GM19328 (cell line): ENCODE data around the gene POFUT1.

Experiments used
- ATAC-seq: cut with Tn5 transposase; IDR thresholded peaks from one replicate; pipeline ENCODE4 v1.9.1; 2021; ENCODE audit warnings: mild to moderate bottlenecking, moderate library complexity; ENCODE audit not compliant: unreplicated experiment

POFUT1 gene

DNA sequence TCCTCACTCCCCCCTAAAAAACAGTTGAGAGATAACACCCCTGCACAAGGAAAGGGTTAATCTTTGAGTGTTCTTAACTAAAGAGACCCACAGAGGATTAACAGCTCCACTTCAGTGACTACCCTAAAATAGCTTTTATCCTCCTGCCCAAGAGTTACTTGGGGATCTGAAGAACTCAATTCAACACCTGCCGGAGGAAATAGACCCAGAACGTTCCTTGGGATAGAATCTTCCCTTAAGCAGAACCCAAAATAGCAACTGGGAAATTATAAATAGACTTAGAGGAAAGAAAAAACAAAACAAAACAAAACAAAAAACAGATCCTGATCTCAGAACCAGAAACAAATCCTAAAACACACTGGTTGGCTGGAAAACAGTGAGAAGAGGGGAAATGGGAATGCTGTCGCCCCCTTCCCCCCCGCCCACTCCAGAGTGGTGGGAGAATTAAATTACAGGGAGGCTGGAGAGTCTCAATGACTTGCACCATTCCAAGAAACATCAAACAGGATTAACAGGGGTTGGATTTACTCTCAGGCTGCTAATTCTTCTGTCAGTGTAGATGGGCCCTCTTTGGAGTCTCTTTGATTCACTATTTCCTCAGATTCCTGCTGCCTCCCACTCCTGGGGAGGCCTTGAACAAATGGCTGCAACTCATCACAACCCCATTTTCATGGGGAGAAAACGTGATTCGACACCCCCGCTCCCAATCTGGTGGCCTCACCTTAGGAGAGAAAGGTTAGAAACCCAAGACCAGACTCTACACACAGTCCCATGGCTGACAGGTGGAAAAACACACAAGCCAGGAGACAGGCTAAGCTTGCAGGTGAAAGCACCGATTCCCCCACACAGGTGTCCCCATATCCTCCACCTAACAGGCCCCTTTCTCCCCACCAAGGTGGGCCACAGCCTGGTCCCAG is 1.6 kb upstream of the POFUT1 start:
- no peak for ATAC-seq

GRCh38 chr20:32206760-32207625 is 687 bp upstream of the POFUT1 start:
- ATAC-seq, result peak; percentile 3

GRCh38 chr20:32208499-32209154 is 947 bp downstream of the POFUT1 start:
- no peak for ATAC-seq

- ATAC-seq, result no peak
Observed at GRCh38 chr20:32209850-32210605, 2.3 kb downstream of the POFUT1 start.

DNA sequence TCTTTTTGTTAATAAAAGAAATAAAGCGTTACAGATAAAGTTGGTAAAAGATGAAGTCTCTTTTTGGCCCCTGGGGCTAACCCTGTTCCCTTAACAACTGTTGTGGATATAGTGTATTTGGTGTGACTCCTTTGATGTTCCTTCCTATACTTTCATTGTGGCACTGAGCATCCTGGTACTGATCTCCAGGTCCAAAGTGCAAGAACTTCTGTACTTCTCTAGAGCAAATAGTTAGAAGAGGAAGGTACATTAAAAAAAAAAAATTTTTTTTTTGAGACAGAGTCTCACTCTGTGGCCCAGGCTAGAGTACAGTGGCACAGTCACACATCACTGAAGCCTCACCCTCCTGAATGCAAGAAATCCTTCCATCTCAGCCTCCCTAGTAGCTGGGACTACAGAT is 6.2 kb downstream of the POFUT1 start:
- ATAC-seq, result no peak

DNA sequence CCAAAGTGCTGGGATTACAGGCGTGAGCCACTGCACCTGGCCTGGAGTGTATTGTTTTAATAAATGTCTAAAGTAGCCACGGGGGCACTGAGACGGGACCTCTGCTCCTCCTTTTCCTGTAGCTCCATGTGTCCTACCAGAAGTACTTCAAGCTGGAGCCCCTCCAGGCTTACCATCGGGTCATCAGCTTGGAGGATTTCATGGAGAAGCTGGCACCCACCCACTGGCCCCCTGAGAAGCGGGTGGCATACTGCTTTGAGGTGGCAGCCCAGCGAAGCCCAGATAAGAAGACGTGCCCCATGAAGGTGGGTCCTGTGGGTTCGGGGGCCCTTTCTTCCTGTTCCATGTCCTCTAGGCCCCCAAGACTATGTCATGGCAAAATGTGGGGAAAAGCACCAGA is 7.5 kb downstream of the POFUT1 start:
- ATAC-seq, result no peak

DNA sequence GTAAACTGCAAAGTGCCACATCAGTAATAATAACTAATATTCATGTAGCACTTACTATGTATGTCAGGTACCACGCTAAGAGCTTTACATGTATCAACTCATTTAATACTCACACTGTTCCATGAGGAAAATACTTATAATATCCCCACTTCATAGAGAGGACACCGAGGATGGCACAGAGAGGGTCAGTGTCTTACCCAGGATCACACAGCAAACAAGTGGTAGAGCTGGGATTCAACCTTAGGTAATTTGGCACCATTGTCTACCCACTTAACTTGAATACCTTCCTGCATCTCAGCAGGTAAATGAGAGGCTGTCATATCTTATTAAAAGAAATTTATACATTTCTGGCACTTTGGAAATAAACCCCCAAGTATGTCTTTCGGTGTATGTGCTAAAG is 8.0 kb downstream of the POFUT1 start:
- ATAC-seq, result no peak

DNA sequence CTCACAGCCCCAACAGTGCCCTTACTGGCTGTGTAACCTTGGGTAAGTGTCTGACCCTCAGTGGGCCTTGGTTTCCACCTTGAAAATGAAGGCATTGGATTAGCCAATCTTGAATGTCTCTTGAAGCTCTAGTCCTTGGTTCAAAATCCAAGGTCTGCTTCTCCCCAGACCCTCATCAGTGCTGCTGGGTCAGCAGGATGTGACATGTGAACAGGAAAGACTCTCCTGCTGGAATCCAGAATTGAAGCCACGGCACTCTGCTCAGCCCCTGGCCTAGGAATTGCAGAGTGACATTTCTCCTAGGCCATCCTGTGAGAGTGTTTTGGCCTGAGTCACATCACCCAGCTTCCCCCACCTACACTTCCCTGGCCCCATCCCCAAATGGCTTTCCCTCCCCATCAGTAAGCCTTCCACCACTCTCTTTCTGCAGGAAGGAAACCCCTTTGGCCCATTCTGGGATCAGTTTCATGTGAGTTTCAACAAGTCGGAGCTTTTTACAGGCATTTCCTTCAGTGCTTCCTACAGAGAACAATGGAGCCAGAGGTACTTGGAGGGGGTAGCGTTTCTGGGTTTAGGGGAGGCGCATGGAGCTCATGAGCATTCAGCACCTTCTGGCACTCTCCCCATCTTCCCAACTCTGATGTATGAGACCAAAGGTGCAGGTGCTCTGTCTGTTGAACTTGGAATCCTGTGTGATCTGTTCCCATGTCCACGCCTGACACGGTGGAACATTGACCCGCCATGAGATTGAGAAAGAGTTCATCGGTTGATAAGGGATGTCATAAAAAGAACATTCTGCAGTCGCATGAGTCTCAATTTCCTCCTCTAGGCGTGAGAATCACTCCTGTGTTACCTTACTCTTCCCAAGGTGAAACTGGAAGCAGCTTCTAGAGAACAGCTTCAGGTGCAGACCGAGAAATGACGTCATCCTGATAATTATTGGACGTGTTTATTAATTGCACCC is 8.8 kb downstream of the POFUT1 start:
- ATAC-seq, result no peak

- no peak for ATAC-seq
Observed at GRCh38 chr20:32218156-32218900, 10.6 kb downstream of the POFUT1 start.

GRCh38 chr20:32224463-32224862 is 16.8 kb downstream of the POFUT1 start:
- no peak for ATAC-seq

DNA sequence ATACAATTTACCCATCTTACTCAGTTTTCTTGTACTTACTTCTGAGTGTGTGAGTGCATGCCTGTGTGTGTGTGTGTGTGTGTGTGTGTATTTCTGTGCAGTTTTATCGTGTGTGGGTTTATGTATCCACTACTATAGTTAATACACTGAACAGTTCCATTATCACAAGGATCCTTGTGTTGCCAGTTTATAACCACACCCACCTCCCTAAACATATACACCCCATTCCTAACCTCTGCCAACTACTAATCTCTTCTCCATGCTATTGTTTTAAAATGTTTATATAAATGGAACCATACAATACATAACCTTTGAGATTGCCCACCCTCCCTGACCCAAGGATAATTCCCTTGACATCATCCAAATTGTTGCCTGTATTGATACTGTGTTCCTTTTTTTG is 18.7 kb downstream of the POFUT1 start:
- ATAC-seq, result no peak

DNA sequence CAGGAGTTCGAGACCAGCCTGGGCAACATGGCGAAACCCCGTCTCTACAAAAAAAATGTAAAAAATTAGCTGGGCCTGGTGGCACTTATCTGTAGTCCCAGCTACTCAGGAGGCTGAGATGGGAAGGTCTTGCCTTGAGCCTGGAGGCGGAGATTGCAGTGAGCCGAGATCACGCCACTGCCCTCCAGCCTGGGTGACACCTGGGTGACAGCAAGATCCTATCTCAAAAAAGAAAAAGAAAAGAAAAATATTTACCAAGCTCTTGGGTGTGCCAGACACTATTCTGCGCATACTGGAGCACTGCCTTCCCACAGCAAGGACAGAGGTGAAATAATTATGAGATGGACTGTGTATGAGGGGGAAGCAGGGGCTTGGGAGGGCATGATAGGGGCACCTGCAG is 19.6 kb downstream of the POFUT1 start:
- no peak for ATAC-seq

GRCh38 chr20:32227744-32228688 is 20.3 kb downstream of the POFUT1 start:
- no peak for ATAC-seq

DNA sequence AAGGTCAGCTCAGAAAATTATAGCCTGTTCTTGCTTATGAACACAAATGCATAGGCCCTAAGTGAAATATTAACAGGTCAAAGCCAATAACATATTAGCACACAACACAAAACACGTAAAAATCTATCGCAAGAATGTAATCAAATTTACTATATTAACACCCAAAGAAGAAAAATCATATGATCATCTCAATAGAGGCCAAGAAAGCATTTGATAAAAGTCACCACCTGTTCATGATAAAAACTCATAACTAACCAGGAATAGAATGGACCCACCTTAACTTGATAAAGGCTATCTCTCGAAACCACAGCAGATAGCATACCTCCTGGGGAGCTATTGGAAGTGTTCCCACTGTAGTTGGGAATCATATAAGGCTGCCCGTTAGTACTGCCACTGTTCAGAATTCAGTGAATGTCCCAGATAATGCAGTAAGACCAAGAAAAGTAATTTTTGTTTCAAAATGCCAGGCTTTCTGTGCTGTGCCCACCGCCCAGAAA is 21.6 kb downstream of the POFUT1 start:
- no peak for ATAC-seq

DNA sequence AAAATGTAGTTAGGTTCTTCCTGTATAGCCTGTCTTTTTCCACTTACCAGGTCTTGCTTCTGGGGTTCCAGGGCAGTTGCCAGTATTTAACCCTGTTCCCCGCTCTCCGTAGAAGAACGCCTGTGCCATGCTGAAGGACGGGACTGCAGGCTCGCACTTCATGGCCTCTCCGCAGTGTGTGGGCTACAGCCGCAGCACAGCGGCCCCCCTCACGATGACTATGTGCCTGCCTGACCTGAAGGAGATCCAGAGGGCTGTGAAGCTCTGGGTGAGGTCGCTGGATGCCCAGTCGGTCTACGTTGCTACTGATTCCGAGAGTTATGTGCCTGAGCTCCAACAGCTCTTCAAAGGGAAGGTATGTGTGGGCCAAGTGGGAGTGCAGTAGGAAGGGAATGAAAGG is 23.0 kb downstream of the POFUT1 start:
- no peak for ATAC-seq

DNA sequence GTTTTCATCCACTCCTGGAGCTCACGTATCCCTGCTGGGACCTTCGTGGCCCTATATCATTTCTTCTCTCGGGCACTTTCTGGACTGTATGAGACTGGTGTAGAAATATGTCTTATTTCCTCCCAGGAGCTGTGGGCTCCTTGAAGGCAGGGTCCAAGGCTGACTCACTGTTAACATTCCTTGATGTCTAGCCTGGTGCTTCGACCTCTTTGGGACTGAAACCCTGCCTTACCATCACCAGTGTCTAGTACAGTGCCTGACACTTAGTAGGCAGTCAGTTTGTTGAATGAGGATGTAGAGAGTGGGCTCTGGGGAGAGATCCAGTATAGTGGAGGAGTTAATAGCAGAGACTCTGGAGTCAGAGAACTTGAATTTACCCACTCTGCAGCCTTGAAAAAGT is 23.6 kb downstream of the POFUT1 start:
- no peak for ATAC-seq

DNA sequence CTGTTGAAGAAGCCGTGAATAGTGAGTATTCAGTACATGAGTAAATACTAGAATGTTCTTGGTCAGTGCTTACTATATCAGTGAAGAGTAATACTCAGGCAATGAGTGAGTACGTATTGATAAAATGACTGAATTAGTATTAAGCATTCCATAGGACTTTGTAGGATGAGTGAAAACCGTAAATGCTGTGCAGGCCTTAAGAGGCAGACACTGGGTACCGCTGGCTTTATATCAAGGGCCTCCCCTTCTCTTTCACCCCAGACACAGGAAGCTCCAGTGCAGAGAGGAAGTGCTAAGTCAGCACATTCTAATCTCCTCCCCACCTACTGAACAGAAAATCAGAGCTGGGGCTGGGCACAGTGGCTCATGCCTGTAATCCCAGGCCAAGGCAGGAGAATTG is 24.2 kb downstream of the POFUT1 start:
- no peak for ATAC-seq
